GF-D8 (cell line): ENCODE measurements around the gene CHCHD6.

Experiments used
- DNase-seq: peaks from one replicate; lab custom pipeline; 2025; lab: John Stamatoyannopoulos, UW

The CHCHD6 gene

DNA sequence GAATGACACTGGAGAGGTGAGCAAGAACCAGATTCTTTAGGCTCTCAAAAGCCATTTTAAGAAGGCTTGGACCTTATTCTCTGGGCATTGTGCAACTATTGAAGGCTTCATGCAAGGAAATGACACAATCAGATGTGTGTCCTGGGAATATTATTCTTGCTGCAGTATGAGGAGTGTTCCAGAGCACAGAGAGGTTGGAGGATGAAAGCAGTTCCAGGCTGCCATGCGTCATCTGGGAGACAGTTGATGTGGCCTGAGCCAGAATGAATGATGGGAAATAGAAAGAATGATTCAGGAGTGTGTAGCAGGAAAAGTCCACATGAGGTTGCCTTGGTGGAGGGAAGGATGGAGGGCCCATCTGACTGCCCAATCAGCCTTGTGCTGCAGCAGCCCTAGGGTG is 123.1 kb downstream of the CHCHD6 start:
- no peak for DNase-seq

DNA sequence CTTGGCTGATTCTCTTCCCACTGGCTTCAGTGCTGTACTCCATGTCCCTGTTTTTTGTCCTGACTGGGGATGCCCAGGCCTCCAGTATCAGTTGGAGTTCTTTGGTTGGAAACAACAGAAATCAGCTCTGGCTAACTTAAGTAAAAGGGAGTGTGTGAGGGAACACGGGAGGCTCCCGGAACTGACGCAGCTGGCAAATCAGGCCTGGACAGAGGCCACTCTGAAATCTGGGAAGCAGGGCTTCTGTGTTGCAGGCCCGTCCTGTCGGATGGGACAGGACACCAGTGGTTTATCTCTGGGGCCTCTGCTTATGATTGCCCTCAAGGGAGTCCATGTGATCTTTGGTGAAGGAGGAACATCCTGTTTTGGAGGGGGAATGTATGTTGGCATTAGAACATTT is 124.3 kb downstream of the CHCHD6 start:
- no peak for DNase-seq

DNA sequence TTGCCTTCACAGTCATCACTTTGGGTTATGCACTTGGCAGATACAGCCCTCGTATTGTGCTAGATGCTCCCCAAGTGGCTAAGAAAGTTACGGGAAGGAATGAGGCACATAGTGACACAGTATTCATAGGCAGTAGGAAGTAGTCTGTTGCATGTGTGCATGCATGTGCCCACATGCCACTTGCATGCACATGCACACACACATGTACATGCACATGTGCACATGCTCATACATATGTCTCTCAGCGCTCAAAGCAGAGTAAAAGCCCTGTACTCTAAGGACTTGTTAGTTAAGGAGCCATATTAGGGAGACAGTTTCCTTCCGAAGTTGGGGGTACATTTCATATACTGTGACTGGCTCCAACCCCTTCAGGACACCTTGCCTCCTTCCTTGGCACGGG is 128.9 kb downstream of the CHCHD6 start:
- DNase-seq: no peak

DNA sequence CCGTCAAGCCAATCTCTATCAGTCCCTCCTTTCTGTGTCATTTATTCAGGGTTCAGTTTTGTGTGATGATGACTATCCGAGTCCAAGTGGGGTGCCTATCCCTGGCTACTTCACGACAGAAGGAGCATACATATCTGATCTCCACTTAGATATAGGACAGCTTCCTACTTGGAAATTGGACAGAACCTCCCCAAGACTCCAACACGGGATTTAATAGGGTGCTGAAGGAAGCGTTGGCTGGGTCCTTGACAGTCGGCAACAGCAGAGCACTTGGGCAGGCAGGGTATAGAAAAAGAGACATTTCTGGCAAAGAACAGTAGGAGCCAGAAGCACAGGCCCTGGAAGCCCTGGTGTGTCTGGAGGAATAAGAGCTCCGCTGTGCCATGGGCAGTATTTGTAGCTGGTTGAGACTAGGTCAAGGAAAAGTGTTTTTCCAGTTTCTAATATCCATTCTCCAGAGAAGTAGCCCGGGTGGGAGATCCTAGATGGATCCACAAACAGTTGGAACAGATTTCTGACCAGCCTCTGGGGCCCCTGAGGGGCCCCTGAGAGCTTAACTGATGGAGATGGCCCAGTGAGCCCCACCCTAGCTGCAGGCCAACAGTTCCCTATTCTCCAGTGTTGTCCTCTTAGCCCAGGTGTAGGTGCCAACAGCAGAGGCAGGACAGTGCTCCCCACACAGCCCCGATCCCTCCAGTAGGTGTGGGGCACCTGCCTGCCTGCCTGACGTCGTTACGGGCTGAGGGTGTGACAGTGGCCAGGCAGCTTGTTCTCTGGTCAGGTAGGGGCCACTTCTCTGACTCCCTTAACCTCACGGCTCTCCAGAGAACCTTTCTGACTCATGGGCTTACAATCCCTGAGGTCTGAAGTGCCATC is 130.8 kb downstream of the CHCHD6 start:
- no peak for DNase-seq

DNA sequence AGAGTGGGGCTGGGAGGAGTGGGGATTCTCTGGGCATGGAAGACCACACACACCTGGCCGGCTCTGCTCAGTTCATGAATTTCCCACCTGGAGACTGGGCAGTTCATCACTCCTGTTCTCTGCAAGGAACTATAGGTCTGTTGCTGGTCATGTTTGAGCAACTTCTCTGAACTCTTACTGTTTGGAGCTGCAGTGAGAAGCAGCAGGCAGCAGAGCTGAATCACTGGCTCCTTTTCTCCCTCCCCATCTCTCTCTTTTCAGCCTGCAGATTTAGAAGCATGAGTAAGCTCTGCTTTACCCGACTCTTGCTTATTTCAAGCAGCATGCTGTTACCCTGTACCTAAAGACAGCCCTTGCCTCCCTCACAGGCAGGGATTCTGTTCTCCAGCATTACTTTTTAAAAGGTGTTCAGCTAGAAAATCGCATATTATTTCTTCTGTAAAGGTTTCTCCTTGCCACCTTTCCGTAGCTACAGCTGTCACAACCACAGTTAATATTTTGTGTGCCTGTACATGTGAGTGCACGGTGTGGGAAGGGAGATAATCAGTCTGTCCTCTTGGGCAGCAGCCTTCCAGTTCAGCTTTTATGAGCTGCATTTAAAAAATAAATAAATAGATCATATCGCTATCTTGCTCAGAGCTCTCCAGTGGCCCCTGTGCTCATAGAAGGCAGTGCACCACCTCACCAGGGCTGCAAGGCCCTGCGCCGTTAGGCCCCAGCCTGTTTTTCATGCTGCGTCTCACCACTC is 131.6 kb downstream of the CHCHD6 start:
- no peak for DNase-seq

DNA sequence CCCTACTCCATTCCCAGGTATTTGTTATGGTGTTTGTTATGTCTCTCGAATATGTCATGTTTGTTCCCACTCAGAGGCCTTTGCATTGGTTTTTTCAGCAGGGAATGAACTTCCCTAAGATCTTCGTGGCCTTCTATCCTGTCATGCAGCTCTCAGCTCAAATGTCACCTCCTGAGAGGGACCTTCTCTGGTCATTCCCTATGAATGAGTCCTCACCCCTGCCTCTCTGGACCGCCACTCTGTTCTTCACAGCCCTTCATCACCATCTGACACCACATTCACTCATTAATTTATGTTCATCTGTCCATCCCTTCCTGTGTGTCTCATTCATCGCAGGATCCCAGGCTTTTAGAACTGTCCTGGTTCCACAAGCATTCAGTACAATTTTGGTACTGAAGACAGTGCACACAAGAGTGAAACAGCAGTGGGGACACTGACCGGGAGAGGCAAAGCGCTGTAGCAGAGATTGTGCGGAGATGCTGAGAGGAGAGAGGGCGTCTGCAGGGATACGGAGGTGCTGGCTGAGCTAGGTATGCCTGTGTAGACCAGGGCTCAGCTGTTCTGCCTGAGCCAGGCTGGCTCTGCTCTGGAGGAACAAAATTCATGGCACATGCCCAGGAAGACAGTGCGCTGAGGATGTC is 132.3 kb downstream of the CHCHD6 start:
- DNase-seq: no peak

DNA sequence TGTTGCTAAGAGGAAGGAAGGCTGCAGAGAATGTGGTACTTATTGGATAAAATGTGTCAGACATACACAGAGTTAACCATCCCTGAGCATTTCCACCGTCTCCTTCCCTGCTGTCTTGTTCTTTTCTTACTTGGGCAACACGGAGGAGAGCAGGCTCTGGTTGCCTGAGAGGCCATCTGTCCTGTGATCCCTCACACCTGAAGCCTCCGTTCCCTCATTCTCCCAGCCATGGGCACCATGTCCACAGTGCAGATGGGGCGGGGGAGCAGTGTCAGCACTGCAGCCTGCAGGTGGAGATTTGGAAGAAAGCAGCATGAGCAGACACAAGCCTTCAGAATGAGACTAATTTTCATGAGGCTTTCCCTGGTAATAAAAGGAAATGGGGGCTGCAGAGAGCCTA is 133.7 kb downstream of the CHCHD6 start:
- no peak for DNase-seq

DNA sequence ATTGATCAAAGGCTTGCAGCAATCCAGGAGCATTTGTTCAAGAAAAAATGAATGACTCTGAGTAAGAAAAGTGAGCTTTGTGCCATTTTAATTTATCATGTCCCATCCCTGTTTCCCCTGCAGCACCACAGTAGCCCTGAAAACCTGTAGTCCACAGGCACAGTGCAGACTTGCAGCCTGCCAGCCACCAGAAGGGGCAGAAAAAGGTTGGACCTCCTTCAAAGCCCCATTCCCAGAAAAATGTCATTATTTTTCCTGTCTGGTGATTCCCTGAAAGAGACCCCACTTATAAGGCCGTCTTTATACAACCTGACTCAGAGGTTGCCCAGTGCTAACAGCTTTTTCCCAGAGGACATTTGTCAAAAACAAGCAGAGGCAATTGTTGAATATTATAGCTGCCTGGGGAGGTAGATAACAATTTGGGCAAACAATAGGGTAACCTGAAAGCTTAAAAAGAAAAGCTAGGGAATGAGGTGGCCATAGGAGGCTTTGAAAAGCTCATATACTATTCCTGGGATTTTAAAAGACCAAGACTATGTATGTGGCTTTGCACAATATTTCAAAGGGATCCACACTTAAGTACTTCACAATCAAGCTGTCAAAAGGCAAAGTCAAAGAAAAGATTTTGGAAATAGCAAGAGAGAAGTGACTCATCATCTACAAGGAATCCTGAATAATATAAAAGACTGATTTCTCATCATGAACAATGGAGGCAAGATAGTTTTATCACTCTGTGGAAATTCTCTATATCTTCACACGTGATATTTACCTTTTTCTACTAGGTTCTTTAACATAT is 142.1 kb downstream of the CHCHD6 start:
- no peak for DNase-seq

DNA sequence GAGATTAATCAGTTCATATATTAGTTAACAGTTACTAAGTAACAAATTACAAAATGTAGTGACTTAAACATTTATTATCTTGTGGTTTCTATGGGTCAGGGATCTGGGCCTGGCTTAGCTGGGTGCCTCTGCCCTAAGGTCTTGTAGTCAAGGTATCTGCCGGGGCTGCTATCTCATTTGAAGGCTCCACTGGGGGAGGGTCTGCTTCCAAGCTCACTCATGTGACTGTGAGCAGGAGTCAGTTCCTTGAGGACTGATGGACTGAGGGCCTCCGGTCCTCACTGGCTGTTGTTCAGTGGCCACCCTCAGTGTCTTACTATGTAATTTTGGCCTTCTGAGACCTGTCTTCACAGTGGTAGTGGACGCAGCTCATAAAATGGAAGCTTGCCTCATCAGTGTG is 143.0 kb downstream of the CHCHD6 start:
- DNase-seq: no peak

DNA sequence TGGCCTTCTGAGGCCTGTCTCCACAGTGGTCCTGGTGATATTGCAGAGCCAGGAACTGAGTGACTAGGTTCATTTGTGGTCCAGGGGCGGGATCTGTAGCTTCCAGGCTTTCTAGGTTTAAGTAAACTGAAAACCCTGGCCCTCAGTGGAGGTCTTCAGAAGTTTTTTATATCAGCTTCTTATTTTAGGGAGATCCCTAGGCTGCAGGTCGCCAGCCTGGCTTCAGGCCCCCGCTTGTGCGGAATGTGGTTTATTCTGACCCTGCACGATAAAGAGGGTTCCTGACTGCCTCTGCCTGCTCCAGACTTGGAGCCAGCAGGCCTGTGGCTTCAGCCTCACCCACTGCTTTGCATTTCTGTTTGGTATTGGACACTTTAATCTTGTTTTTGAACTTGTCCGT is 145.0 kb downstream of the CHCHD6 start:
- DNase-seq: no peak

DNA sequence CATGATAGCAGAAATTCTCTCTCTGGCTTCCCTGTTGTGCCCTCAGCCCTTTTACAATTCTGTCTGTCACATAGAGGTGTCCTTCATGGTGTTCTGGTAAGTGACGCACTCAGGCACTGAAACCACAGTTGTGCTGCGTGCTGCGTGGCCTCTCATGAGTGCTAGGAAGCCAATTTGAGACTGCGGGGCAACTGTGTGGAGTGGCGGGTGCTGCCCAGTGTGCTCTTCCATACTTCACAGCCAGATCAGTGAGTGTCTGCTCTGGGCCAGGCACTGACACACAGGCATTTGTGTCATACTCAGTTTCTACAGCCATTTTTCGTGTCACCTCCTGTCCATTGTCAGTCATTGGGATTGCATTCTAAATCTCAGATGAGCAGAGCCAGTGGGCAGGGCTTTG is 145.7 kb downstream of the CHCHD6 start:
- no peak for DNase-seq

DNA sequence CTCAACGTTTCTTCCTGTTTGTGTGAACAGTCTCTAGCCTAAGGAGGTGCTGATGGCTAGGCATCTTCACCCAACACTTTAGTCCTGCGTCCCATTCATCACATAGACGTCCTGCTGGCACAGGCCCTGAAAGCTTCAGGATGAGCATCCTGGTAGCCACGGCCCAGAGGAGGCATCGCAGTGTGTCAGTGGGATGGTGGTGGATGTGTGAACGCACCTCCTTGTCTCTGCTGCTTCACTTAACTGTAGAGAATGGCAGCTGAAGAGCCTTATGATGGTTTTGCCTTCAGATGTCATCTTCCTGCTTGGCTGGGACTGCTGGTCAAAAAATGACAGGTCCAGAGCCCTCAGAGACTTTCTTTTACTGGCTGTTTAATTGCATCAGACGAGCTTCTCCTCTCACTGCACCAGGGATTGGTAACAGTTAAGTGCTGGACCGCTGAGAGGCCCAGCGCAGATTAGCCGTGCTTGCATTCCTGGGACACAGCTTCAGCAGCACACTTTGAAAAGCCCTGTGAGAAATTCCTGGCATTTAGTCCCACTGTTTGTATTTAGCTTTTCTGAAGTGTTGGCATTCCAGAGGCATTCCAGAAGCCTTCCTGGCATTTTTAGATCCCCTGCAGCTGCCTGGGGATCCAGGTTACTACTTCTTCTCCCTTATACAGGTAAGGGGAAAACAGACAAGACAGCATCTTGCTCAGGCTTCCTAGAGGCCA is 146.5 kb downstream of the CHCHD6 start:
- no peak for DNase-seq

DNA sequence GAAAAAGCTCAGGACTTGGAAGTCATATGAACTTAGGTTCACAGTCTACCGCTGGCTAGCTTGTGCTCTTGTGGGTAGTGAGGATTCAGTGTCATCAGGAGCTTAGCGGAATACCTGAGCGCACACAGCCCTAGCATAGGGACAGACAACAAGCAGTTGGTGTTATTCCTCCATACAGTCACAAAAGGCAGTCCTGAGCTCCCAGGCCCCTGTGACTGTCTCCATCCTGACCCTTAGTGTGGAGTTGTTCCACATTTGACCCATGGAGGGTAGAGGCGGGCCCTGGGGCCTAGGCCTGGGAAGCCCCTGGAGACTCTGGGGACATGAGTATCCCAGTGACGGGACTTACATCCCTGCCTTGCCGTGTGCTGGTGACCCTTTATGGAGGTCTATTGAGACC is 147.3 kb downstream of the CHCHD6 start:
- DNase-seq: no peak

DNA sequence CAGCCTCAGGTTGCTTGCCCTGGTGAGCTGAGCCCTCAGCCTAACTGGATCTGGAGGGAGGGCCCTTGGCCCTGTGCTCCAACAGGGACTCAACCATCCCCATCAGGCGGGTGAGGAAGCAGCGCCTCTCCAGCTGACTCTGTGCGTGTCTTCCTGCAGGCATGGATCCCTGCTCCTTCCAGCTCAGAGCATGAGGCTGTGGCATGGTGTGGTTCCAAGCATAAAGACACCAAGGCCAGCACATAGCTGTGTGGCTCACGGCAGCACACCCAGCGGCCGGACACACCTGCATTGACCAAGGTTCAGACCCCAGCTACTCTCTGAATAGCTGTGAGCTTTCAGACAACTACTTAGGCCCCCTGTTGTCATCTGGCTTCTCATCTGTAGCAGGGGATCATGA is 147.9 kb downstream of the CHCHD6 start:
- no peak for DNase-seq

DNA sequence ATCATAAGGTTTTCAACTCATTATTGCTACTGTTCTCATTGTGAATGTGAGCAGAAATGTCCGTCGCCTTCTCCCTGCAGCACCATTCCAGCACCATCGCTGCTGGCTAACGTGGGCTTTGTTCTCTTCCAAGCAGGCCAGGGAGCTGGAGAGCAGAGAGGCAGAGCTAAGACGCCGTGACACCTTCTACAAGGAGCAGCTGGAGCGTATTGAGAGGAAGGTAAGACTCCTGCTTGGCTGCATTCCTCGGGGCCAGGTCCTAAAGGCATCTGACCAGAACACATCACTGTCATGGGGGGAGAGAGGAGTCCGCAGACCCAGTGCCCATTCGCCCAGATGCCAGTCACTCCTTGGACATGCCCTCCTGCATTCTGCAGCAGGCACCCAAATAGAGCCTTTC is 148.5 kb downstream of the CHCHD6 start:
- DNase-seq: no peak

DNA sequence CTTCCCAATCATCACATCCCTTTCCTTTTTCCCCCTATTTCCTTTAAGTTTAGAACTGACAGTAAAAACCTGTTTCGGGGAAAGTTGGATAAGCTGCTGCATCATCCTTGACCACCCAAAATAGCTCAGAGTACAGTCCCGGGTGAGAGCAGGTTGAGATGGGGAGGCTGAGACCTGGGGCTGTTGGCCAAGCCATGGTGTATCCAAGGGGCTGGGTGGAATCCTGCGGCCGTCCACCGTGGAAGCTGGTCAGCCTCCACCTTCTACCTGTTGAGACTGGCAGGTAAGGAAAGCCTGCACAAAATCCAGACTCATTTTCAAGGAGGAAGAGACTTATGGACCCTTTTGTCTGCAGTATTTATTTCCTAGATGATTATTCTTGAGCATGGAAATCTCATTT is 150.6 kb downstream of the CHCHD6 start:
- no peak for DNase-seq

DNA sequence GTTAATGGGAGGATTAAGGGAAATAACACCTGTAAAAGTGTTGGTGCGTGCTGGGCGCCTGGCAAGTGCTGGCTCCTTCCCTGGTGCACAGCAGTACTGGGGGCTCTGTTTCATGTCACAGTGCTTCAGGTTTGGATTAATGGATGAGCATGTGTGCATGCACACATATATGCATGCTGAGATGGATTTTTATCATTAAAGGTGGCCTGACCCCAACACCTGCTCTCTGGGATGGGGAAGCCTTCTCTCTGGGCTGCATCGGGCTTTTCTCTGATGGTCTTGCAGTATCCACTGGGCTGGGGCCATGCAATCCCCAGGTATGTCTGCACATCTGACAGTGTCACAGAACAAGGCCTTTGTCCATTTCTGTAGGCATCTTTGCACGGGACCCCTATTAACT is 151.3 kb downstream of the CHCHD6 start:
- DNase-seq: no peak

DNA sequence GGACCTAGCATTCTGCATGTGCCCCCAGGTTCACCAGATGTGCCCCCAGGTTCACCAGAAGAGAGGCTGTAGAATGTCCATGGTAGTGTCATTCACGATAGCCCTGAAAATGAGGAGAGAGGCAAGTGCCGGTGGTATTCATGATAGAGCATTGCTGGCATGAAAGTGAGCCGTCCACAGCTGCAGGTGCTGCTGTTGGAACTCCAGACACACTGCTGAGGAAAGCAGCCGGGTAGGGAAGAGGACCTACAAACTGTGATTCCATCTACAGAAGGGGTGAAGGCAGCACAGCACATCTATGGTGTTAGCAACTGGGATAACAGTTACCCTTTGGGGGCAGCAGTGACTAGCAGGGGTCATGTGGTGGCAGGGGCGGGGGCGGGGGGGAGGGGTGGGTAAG is 153.9 kb downstream of the CHCHD6 start:
- DNase-seq: no peak

DNA sequence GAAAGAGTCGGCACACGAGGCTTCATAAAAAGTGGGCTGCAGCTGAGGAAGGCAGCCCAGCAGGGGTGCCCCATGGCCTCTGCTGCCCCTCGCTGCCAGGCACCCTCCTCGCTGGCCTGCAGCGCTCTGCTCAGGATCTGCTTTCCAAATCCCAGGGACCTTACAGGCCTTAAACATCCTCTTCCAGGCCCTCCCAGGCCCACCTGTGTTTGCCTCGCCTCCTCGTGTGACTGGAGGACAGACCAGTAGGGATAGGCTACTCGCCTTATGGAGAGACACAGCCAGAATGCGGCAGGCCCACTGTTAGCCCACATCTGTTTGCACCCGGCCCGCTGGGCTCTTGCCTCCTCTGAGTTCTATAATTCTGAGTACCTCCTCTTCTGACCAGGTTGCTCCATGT is 154.4 kb downstream of the CHCHD6 start:
- DNase-seq: no peak

DNA sequence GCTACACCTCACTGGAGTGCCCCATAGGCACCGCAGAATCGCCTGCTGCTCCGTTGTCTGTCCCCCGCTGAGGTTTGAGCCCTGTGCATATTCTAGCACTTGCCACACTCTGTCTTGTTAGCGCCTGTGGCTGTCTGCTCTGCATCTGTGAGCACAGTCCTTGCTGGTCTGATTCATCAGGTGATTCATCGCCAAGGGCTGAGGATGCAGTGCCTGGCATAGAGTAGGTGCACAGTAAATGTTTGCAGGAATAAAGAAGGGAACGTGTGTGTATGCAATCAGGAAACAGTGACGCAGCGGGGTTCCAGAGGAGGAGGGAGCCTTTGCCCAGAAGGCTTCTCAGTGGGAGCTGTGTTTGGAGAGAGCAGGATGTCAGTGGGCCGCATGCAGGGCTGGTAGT is 154.8 kb downstream of the CHCHD6 start:
- DNase-seq: no peak

DNA sequence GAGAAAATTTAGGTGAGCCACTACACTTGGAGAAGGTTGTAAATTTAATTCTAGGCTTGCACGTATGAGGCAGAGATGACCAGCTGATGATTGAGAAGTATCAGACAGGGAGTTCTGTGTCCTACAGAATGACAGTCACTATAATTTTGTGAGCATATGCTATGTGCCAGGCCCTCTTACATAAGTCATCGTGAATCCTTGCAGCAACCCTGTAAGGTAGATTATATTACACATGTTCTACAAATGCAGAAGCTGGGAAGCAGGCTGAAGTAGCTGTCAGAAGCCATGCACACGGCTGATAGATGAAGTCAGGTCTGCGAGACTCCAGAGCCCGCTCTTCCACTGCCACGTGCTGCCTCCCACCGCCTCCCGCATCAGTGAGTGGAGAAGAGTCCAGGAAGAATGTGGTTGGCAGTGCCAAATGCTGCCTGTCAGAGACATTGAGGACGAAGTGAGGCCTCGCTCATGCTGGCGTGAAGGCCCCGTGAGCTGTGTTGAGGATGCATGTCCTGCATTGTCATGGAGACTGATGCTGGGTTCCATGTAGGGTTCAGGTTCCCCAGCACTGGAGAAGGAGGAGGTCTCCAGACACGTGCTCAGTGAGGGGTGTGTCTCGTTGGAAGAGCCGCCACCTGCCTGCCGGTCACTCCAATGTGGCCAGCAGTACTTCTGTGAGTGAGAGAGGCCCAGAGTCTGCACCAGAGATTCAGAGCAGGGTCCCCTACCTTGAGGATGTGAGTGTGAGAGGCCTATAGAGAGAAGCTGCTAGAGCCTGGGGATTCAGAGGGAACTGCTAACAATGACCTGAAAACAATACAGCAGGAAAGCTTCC is 155.6 kb downstream of the CHCHD6 start:
- no peak for DNase-seq
